CD14-positive monocyte (primary cell): ENCODE data around the gene HMOX2. TPM values are rescaled to one million over a fixed set of nuclear protein-coding genes. Genes with fewer than 3 reads are reported as not detected.
A peak's percentile ranks its signal among the peaks of the same experiment; 100 is the strongest.

Source experiments
- DNase-seq, 3 donors: peaks; one replicate each; pipeline ENCODE4 v3.0.0-alpha.2; 2011 to 2022
- H2AFZ ChIP-seq: 2 replicates; pipeline ENCODE4 v1.6.0; 2012; ENCODE audit warnings: mild to moderate bottlenecking, low read depth, low read length, inconsistent platforms; ENCODE audit not compliant: insufficient read depth, poor library complexity, severe bottlenecking
- H3K27ac ChIP-seq, 2 donors: 1 replicate in 1 of 2; 2 replicates in 1 of 2; pipeline ENCODE4 v1.5.1; 2012 to 2013; ENCODE audit warnings: low read length in 2 of 2, control low read depth in 1 of 2, inconsistent platforms in 1 of 2, low read depth in 1 of 2, mild to moderate bottlenecking in 1 of 2
- H3K27me3 ChIP-seq, 2 donors: one replicate each; pipeline versions ENCODE4 v1.6.0 to v1.6.1; 2011 to 2013; ENCODE audit warnings: low read length in 2 of 2; ENCODE audit not compliant: control insufficient read depth in 2 of 2, insufficient read depth in 2 of 2
- H3K36me3 ChIP-seq, 2 donors: replicated peaks in 1 of 2; 1 replicate in 1 of 2; 2 replicates in 1 of 2; pipeline versions ENCODE4 v1.5.1 to v1.6.1; 2012 to 2013; ENCODE audit warnings: low read length in 2 of 2, control low read depth in 1 of 2, inconsistent platforms in 1 of 2, mild to moderate bottlenecking in 1 of 2; ENCODE audit not compliant: insufficient read depth in 2 of 2, control insufficient read depth in 1 of 2
- H3K4me1 ChIP-seq, 2 donors: 1 replicate in 1 of 2; 2 replicates in 1 of 2; pipeline versions ENCODE4 v1.5.1 to v1.6.1; 2012 to 2013; ENCODE audit warnings: low read length in 2 of 2, control low read depth in 1 of 2, inconsistent platforms in 1 of 2, mild to moderate bottlenecking in 1 of 2, moderate library complexity in 1 of 2; ENCODE audit not compliant: insufficient read depth in 2 of 2, control insufficient read depth in 1 of 2
- H3K4me2 ChIP-seq: replicated peaks from 2 replicates; pipeline ENCODE3; 2012; ENCODE audit warnings: low read length, moderate library complexity, mild to moderate bottlenecking; ENCODE audit not compliant: poor library complexity, severe bottlenecking; ENCODE audit errors: extremely low read depth
- H3K4me3 ChIP-seq, 3 experiments: fragments of 200-600 bp in 1 of 3; sonication (generic) in 1 of 3; replicated peaks in 1 of 3; 1 replicate in 2 of 3; 2 replicates in 1 of 3; pipeline ENCODE4 v1.5.1; 2011 to 2013; ENCODE audit warnings: low read length in 3 of 3, mild to moderate bottlenecking in 3 of 3, control low read depth in 2 of 3, low read depth in 2 of 3, inconsistent platforms in 1 of 3, moderate library complexity in 1 of 3
- H3K79me2 ChIP-seq: 2 replicates; pipeline ENCODE4 v1.6.0; 2012; ENCODE audit warnings: mild to moderate bottlenecking, control low read depth, inconsistent platforms, low read length, moderate library complexity; ENCODE audit not compliant: insufficient read depth
- H3K9ac ChIP-seq: 2 replicates; pipeline ENCODE4 v1.6.0; 2017; ENCODE audit warnings: low read length, mild to moderate bottlenecking; ENCODE audit not compliant: insufficient read depth, poor library complexity, severe bottlenecking
- H3K9me3 ChIP-seq, 2 donors: replicated peaks in 1 of 2; 1 replicate in 1 of 2; 2 replicates in 1 of 2; pipeline versions ENCODE4 v1.5.1 to v1.6.1; 2012 to 2013; ENCODE audit warnings: low read length in 2 of 2, control low read depth in 1 of 2; ENCODE audit not compliant: control insufficient read depth in 1 of 2, insufficient read depth in 1 of 2
- H4K20me1 ChIP-seq: 2 replicates; pipeline ENCODE4 v1.6.0; 2012; ENCODE audit warnings: mild to moderate bottlenecking, low read length, control low read depth, moderate library complexity; ENCODE audit not compliant: insufficient read depth
- H3K27ac Mint-ChIP-seq, 7 donors: one replicate each; pipeline ENCODE4 v1.8.0; 2020; ENCODE audit warnings: mild to moderate bottlenecking in 7 of 7, mixed read lengths in 7 of 7, moderate library complexity in 6 of 7, inconsistent platforms in 2 of 7
- H3K27me3 Mint-ChIP-seq, 3 donors: one replicate each; pipeline ENCODE4 v1.8.0; 2021 to 2022; ENCODE audit warnings: low read depth in 3 of 3, mild to moderate bottlenecking in 3 of 3, mixed read lengths in 3 of 3, moderate library complexity in 3 of 3, inconsistent platforms in 1 of 3
- H3K36me3 Mint-ChIP-seq, 2 donors: one replicate each; pipeline ENCODE4 v1.8.0; 2020; ENCODE audit warnings: mixed read lengths in 2 of 2, inconsistent platforms in 1 of 2, mild to moderate bottlenecking in 1 of 2
- H3K4me1 Mint-ChIP-seq: one replicate; pipeline ENCODE4 v1.8.0; 2020; ENCODE audit warnings: mild to moderate bottlenecking, mixed read lengths
- H3K4me3 Mint-ChIP-seq, 2 donors: one replicate each; pipeline ENCODE4 v1.8.0; 2020; ENCODE audit warnings: mild to moderate bottlenecking in 2 of 2, mixed read lengths in 2 of 2, moderate library complexity in 1 of 2
- H3K9me3 Mint-ChIP-seq, 7 donors: one replicate each; pipeline ENCODE4 v1.8.0; 2020 to 2022; ENCODE audit warnings: mixed read lengths in 7 of 7, mild to moderate bottlenecking in 6 of 7, moderate library complexity in 6 of 7, inconsistent platforms in 2 of 7
- CTCF ChIP-seq: fragments of 200-600 bp; IDR thresholded peaks from one replicate; pipeline ENCODE4 v1.8.0; 2022; ENCODE audit warnings: antibody characterized with exemption, mild to moderate bottlenecking
- WGBS: methylation state at CpG from one replicate; pipeline ENCODE4 v1.1.5; 2013; ENCODE audit warnings: missing lambda C conversion rate; ENCODE audit not compliant: insufficient coverage; 5-methylcytosine and 5-hydroxymethylcytosine counted together
- intact Hi-C, 2 donors: fragments of 100-400 bp; cut with micrococcal nuclease; formaldehyde crosslinking; loops; one replicate each; pipeline versions ENCODE4 v1.15.0 to v1.15.1; 2023
- polyA plus RNA-seq, 3 donors: library from polyadenylated mRNA; depleted of rRNA in 1 of 3; unstranded in 2 of 3; stranded (reverse) in 1 of 3; fragments of 300-500 nt in 2 of 3; fragments of >200 nt in 1 of 3; fragmentation: Illumina TruSeq in 2 of 3; gene quantifications; 1 replicate in 2 of 3; 2 replicates in 1 of 3; pipeline ENCODE4 v1.2.3, GENCODE V29; 2012 to 2021

HMOX2 gene
- polyA plus RNA-seq, 3 donors: 21.7 to 33.2 (median 25.0) TPM

- Mint-ChIP-seq H3K4me3 (no peak overlapping the region), H3K36me3 (peaks cover 44 to 46% of the 10 kb centered on the region in 2 donors), H3K4me1 (peaks cover 66% of the 10 kb centered on the region), H3K9me3 (peaks cover 0 to 2% (median 0%) of the 10 kb centered on the region in 7 donors), H3K27me3 (no peaks in the 10 kb centered on the region), H3K27ac (peak overlapping the region in 2 of 7 donors; percentile 25 to 59)
- no peak overlapping the region for H3K4me2 ChIP-seq
- H3K4me3 ChIP-seq: no peak overlapping the region
- DNase-seq: no peak
- no peaks in the 10 kb centered on the region for H3K9me3 ChIP-seq
- WGBS: 98% methylated on average over 8 of the region's 10 CpGs
- no peak overlapping the region for H2AFZ ChIP-seq
- no peak for TF ChIP-seq CTCF
- H3K27ac ChIP-seq: peak overlapping the region in 1 of 2 donors; percentile 43
- peaks cover 37% of the 10 kb centered on the region for H3K79me2 ChIP-seq
- H3K27me3 ChIP-seq: no peaks in the 10 kb centered on the region
- H3K9ac ChIP-seq: no peak overlapping the region
- intact Hi-C loops: loop anchor here in 1 of 2 donors (10.0 kb wide), 1 partner anchor 102 kb away; the partner anchor contains the start of gene UBALD1
- no peaks in the 10 kb centered on the region for H4K20me1 ChIP-seq
- H3K36me3 ChIP-seq: peaks cover 40 to 45% of the 10 kb centered on the region in 2 donors
- peaks cover 67 to 69% of the 10 kb centered on the region in 2 donors for H3K4me1 ChIP-seq
These were observed 36.3 kb downstream of the HMOX2 start for GRCh38 chr16:4512473-4512872.

GRCh38 chr16:4513086-4513860 lies 37.1 kb downstream of the HMOX2 start:
- Mint-ChIP-seq H3K4me1 (peaks cover 70% of the 10 kb centered on the region), H3K4me3 (peak overlapping the region in 1 of 2 donors; percentile 46), H3K9me3 (peaks cover 0 to 1% (median 0%) of the 10 kb centered on the region in 7 donors), H3K27ac (peak overlapping the region; percentile 45 to 94 (median 77)), H3K36me3 (peaks cover 36 to 38% of the 10 kb centered on the region in 2 donors), H3K27me3 (no peaks in the 10 kb centered on the region)
- Histone ChIP-seq H3K9me3 (no peaks in the 10 kb centered on the region), H2AFZ (no peak overlapping the region), H4K20me1 (no peaks in the 10 kb centered on the region), H3K4me3 (no peak overlapping the region), H3K36me3 (peaks cover 32 to 37% of the 10 kb centered on the region in 2 donors), H3K4me1 (peaks cover 74 to 77% of the 10 kb centered on the region in 2 donors), H3K27me3 (no peaks in the 10 kb centered on the region), H3K9ac (no peak overlapping the region), H3K27ac (peak overlapping the region; percentile 43 to 65), H3K79me2 (peaks cover 45% of the 10 kb centered on the region), H3K4me2 (no peak overlapping the region)
- intact Hi-C loops: loop anchor here in 1 of 2 donors (10.0 kb wide), 1 partner anchor 102 kb away; the partner anchor contains the start of gene UBALD1
- no peak for DNase-seq
- no peak for TF ChIP-seq CTCF
- 67% methylated on average over 14 of the region's 19 CpGs for WGBS
